GM13977 (cell line): ENCODE results near the gene PTPRM.

Experiments
- DNase-seq: peaks from one replicate; pipeline ENCODE4 v3.0.0; 2012; ENCODE audit warnings: low spot score
- CTCF ChIP-seq: IDR thresholded peaks from 2 replicates; pipeline ENCODE4 v1.5.1; 2012; ENCODE audit warnings: mild to moderate bottlenecking, control low read depth; ENCODE audit not compliant: insufficient read depth; ENCODE audit errors: extremely low read depth, missing control alignments
- in situ Hi-C: fragments of 300-500 bp; cut with MboI; formaldehyde crosslinking; loops from one replicate; pipeline ENCODE4 v1.12.0; 2022; ENCODE audit warnings: low sequenced_read_pairs, low pct_unique_long_range_greater_than_20kb, mixed read lengths, inconsistent platforms; ENCODE audit not compliant: unreplicated experiment

The PTPRM gene

GRCh38 chr18:7593218-7593819, 26.2 kb downstream of the PTPRM start:
- no peak for TF ChIP-seq CTCF
- DNase-seq, result no peak
- in situ Hi-C loops, result no loop called here

- TF ChIP-seq CTCF, result no peak
- in situ Hi-C loops, result no loop called here
- no peak for DNase-seq
Observed at GRCh38 chr18:7596147-7596546, 29.0 kb downstream of the PTPRM start.

DNA sequence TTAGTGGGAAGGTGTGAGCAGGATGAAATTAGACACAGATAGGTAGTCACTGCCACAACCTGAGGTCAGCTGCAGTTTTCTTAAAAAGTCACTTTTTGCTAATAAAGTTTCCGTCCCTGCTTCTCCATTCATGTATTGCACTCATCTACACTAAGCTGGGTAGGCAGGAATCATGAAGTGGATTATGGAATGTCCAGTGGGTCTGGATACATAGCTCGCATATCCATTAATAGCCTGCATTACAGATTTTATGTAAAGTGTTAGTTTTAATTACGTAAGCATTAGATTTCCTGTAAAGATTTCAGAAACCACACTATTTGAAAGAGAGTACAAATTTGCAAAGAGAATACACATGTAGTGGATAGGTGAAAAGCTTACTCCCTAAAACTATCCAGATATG, 30.4 kb downstream of the PTPRM start:
- in situ Hi-C loops, result no loop called here
- no peak for DNase-seq
- TF ChIP-seq CTCF, result no peak

DNA sequence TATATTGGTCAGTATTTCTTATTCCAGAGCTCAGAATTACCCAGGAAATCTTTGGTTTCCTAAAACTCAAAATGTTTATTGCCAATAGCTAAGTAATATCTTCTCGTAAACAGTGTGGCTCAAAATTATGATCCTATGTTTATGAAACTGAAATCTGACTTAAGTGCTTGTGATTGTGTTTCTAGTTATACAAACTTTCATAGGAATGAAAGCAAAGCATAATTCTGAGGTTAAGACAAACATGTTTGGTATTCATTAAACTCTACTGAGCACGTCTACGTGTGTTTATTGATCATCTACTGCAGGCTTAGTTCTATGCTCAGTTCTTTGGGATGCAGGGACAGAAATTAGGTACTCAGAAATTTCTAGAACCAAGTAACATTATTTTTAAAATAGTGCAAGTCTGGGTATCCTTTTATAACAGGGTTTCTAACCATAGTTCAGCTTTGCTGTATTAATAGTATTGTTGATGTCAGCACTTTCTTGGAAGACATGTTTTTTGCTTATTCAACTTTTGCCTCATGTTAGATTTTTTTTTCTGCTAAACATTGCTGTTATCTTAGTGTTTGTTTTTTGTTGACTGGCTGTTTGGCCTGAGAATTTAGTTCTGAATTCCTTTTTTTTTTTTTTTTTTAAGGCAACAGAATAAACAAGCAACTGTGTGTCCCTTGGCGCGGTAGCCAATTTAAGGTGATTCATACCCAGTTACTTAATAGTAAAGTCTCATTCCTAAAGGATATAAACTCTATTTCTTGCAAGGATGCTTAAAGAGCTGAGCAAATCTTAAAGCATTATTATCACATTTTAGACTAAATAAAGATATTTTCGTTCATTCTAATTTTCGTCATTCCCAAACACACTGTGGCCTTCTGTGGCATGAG, 31.3 kb downstream of the PTPRM start:
- DNase-seq, result no peak
- in situ Hi-C loops, result no loop called here
- TF ChIP-seq CTCF, result no peak

- DNase-seq, result no peak
- in situ Hi-C loops, result no loop called here
- TF ChIP-seq CTCF, result no peak
Observed at GRCh38 chr18:7600036-7600435, 32.9 kb downstream of the PTPRM start.

DNA sequence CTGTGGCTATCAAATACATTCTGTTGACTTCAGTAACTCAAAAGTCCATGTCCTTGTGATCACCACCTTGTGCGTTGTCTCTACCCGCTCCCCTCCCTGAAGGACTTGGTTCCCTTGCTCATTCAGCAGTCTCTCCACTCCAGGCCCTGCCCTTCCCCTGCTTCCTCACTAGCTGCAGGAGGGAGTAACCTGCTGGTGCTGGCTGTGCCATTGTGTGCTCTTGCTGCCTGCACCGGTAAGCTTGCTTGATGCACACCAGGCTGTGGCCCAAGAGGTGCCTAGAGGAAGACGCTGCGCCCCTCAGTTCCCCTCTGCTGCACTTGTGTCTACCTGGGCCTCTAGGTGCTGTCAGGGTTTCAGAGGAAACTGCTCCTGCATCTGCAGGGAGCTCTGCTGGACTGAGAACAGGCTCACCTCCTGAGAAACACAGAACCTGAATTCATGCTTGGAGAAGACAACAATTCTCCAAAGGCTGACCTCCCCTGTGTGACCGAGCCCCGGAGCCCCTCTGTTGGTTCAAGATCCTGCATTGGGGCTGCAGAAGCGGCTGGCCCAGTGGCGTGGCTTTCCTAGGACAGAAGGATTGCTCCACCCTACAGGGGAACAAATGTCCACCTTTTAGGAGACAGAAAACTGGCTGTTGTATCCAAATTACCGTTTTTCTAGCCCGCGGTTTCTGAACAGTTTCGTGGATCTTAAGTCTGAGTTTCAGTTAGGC, 33.6 kb downstream of the PTPRM start:
- DNase-seq, result no peak
- in situ Hi-C loops, result no loop called here
- no peak for TF ChIP-seq CTCF
